Measurements from ENCODE around the gene MRPL37. TPM values are rescaled to one million over a fixed set of nuclear protein-coding genes. Genes with fewer than 3 reads are reported as not detected.

Gene MRPL37
- total RNA-seq, 1 experiment from 2014 or later: 180 TPM

- BruUV-seq (replicated peaks): no TSS peak
- H3K9me3 ChIP-seq (ENCODE audit: insufficient read depth, low read depth): no peaks in the 10 kb centered on the region
- H3K4me3 ChIP-seq: no peak overlapping the region
- H3K4me1 ChIP-seq (replicated peaks; ENCODE audit: insufficient read depth): peaks cover 6% of the 10 kb centered on the region; the same call in 1 of the 2 replicates
- no peaks in the 10 kb centered on the region for H3F3A ChIP-seq (ENCODE audit: insufficient read depth, low read depth)
- intact Hi-C loops (cut with micrococcal nuclease; ENCODE audit: unreplicated experiment): no loop called here
- ChIA-PET CTCF (interaction anchor here (0.6 kb wide), 1 partner anchor 47 kb away, joined by 4 read pairs; no protein-coding TSS in a partner anchor), POLR2A (ENCODE audit: unreplicated experiment) (no interaction called here)
- H3K27ac ChIP-seq: no peak overlapping the region
- no peaks in the 10 kb centered on the region for H3K79me2 ChIP-seq (ENCODE audit: low read depth)
- H3K27me3 ChIP-seq (ENCODE audit: insufficient read depth, low read depth): no peaks in the 10 kb centered on the region
- no peaks in the 10 kb centered on the region for H4K20me1 ChIP-seq (ENCODE audit: insufficient read depth)
- no peak overlapping the region for H2AFZ ChIP-seq
- no peak overlapping the region for H3K4me2 ChIP-seq
- no peak for DNase-seq
- no peaks in the 10 kb centered on the region for H3K36me3 ChIP-seq (ENCODE audit: low read depth)
- TF ChIP-seq CTCF (conservative IDR thresholded peaks at IDR 0.05): no peak
- no peak for TF ChIP-seq EZH2 (IDR thresholded peaks at IDR 0.05; ENCODE audit: low read depth)
- no peaks in the 10 kb centered on the region for H3K9me2 ChIP-seq (ENCODE audit: insufficient read depth)
Observed at GRCh38 chr1:54160351-54160750, 39.6 kb upstream of the MRPL37 start.

GRCh38 chr1:54161495-54162168, 38.3 kb upstream of the MRPL37 start:
- TF ChIP-seq CTCF (conservative IDR thresholded peaks at IDR 0.05): no peak
- no peak for TF ChIP-seq EZH2 (IDR thresholded peaks at IDR 0.05; ENCODE audit: low read depth)
- POLR2A ChIA-PET (ENCODE audit: unreplicated experiment): interaction anchor here (0.6 kb wide), 1 partner anchor 461 kb away, joined by 13 read pairs; no protein-coding TSS in a partner anchor
- Histone ChIP-seq H3F3A (ENCODE audit: insufficient read depth, low read depth) (no peaks in the 10 kb centered on the region), H3K27me3 (ENCODE audit: insufficient read depth, low read depth) (no peaks in the 10 kb centered on the region), H4K20me1 (ENCODE audit: insufficient read depth) (no peaks in the 10 kb centered on the region), H3K4me1 (replicated peaks; ENCODE audit: insufficient read depth) (peaks cover 6% of the 10 kb centered on the region; the same call in 1 of the 2 replicates), H2AFZ (no peak overlapping the region), H3K4me3 (no peak overlapping the region), H3K27ac (no peak overlapping the region), H3K9me3 (ENCODE audit: insufficient read depth, low read depth) (no peaks in the 10 kb centered on the region), H3K9me2 (ENCODE audit: insufficient read depth) (no peaks in the 10 kb centered on the region), H3K79me2 (ENCODE audit: low read depth) (no peaks in the 10 kb centered on the region), H3K36me3 (ENCODE audit: low read depth) (no peaks in the 10 kb centered on the region), H3K4me2 (no peak overlapping the region)
- intact Hi-C loops (cut with micrococcal nuclease; ENCODE audit: unreplicated experiment): no loop called here
- DNase-seq: no peak
- no TSS peak for BruUV-seq (replicated peaks)
- CTCF ChIA-PET: no interaction called here

GRCh38 chr1:54163051-54163450, 36.9 kb upstream of the MRPL37 start:
- H3K36me3 ChIP-seq (ENCODE audit: low read depth): no peaks in the 10 kb centered on the region
- no peak overlapping the region for H3K27ac ChIP-seq
- H3K9me3 ChIP-seq (ENCODE audit: insufficient read depth, low read depth): no peaks in the 10 kb centered on the region
- H2AFZ ChIP-seq: no peak overlapping the region
- H3K79me2 ChIP-seq (ENCODE audit: low read depth): no peaks in the 10 kb centered on the region
- H4K20me1 ChIP-seq (ENCODE audit: insufficient read depth): no peaks in the 10 kb centered on the region
- no peak overlapping the region for H3K4me3 ChIP-seq
- no peaks in the 10 kb centered on the region for H3F3A ChIP-seq (ENCODE audit: insufficient read depth, low read depth)
- BruUV-seq (replicated peaks): no TSS peak
- no peaks in the 10 kb centered on the region for H3K9me2 ChIP-seq (ENCODE audit: insufficient read depth)
- CTCF ChIA-PET: interaction anchor here (0.6 kb wide), 1 partner anchor 25 kb away, joined by 3 read pairs; no protein-coding TSS in a partner anchor
- intact Hi-C loops (cut with micrococcal nuclease; ENCODE audit: unreplicated experiment): no loop called here
- no peak for TF ChIP-seq EZH2 (IDR thresholded peaks at IDR 0.05; ENCODE audit: low read depth)
- TF ChIP-seq CTCF (conservative IDR thresholded peaks at IDR 0.05): no peak
- H3K4me1 ChIP-seq (replicated peaks; ENCODE audit: insufficient read depth): peaks cover under 1% of the 10 kb centered on the region; the same call in 1 of the 2 replicates
- POLR2A ChIA-PET (ENCODE audit: unreplicated experiment): interaction anchor here (0.5 kb wide), 1 partner anchor 91 kb away, joined by 6 read pairs; no protein-coding TSS in a partner anchor
- DNase-seq: peak in 1 of 2 experiments; percentile 58
- no peaks in the 10 kb centered on the region for H3K27me3 ChIP-seq (ENCODE audit: insufficient read depth, low read depth)
- H3K4me2 ChIP-seq: no peak overlapping the region
